ENCODE results near the gene AAK1.

The AAK1 gene

DNA sequence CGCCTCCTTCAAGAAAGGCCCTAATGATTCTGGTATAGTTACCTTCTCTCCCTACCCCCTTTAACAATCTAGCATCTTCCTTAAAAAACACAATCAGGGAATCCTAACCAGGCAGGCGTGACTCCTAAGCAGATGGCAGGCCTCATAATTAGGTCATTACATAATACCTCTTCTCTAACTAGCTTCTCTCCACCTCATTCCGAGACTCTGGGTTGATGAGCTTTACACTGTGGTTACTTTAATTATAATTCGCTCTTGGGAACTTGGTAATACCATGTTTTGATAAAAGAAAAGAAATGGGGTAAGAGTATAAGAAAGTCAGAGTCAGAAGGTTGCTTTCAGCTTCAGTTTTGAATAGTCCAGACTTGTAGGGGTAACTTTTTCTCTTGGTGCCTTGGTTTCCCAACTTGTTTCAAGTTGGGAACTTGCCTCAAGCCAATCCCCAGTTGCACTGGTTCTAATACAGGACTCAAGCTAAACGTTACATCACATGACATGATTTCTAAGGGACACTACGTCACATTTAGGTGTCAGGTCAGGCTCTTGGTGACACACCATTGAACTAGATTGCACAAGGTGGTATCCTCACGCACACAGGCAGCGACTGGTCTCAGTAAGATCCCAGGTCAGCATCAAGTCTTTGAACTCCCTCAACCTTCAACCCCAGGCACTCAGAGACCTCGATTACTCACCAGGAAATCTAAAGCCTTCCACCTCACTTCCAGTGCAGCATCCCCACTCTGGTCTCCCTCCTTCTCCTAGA, 59.2 kb downstream of the AAK1 start:
- Histone ChIP-seq H3K4me3 (ENCODE audit: low read length) (no peak overlapping the region), H3K27ac (ENCODE audit: low read depth, low read length) (no peak overlapping the region), H3K9me2 (replicated peaks; ENCODE audit: control insufficient read depth, low read length) (no peaks in the 10 kb centered on the region), H3K79me2 (ENCODE audit: control insufficient read depth, low read length) (no peaks in the 10 kb centered on the region), H3K27me3 (ENCODE audit: control insufficient read depth, low read length) (peaks cover 16% of the 10 kb centered on the region), H3K4me1 (ENCODE audit: control insufficient read depth, low read length) (no peaks in the 10 kb centered on the region), H3K36me3 (ENCODE audit: control insufficient read depth, low read length) (no peaks in the 10 kb centered on the region), H4K20me1 (ENCODE audit: control insufficient read depth, insufficient read depth, low read depth, low read length) (no peaks in the 10 kb centered on the region), H3K4me2 (ENCODE audit: low read length) (no peak overlapping the region), H3K9me3 (ENCODE audit: control insufficient read depth, insufficient read depth, low read length) (no peaks in the 10 kb centered on the region), H3F3A (ENCODE audit: control insufficient read depth, insufficient read depth) (no peaks in the 10 kb centered on the region)
- TF ChIP-seq EZH2phosphoT487 (IDR thresholded peaks at IDR 0.05; ENCODE audit: borderline replicate concordance, low read length) = no peak
- TF ChIP-seq, protein P1, sequence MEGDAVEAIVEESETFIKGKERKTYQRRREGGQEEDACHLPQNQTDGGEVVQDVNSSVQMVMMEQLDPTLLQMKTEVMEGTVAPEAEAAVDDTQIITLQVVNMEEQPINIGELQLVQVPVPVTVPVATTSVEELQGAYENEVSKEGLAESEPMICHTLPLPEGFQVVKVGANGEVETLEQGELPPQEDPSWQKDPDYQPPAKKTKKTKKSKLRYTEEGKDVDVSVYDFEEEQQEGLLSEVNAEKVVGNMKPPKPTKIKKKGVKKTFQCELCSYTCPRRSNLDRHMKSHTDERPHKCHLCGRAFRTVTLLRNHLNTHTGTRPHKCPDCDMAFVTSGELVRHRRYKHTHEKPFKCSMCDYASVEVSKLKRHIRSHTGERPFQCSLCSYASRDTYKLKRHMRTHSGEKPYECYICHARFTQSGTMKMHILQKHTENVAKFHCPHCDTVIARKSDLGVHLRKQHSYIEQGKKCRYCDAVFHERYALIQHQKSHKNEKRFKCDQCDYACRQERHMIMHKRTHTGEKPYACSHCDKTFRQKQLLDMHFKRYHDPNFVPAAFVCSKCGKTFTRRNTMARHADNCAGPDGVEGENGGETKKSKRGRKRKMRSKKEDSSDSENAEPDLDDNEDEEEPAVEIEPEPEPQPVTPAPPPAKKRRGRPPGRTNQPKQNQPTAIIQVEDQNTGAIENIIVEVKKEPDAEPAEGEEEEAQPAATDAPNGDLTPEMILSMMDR (IDR thresholded peaks at IDR 0.05; ENCODE audit: low read depth, low read length, poor library complexity, severe bottlenecking) = no peak

DNA sequence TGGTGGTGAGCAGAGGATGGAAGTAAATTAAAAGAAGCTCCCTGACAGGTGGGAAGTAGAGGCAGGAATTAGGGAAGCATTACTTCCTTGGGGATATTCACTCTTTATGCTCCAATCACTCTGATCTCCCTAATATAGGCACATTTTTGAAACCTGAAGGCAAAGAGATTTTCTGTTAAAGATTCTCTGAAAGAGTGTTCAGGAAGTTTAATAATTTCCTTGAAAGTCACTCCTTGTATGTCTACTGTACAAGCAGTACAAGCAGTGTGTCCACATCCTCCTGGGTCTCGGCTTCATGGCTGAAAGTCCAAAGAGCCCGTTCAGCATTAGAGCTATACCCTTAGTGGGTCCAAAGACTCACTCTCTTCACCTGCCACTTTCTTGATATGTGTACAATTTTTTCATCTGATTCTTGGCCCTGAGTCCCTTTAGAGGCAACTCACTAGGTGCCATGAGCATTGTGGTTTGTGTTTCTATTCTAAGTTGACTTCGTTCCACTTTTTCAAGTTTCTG, 60.2 kb downstream of the AAK1 start:
- no peaks in the 10 kb centered on the region for H3K9me2 ChIP-seq (replicated peaks; ENCODE audit: control insufficient read depth, low read length)
- no peak overlapping the region for H3K27ac ChIP-seq (ENCODE audit: low read depth, low read length)
- no peaks in the 10 kb centered on the region for H3K9me3 ChIP-seq (ENCODE audit: control insufficient read depth, insufficient read depth, low read length)
- no peaks in the 10 kb centered on the region for H3K36me3 ChIP-seq (ENCODE audit: control insufficient read depth, low read length)
- TF ChIP-seq, protein P1 (IDR thresholded peaks at IDR 0.05; ENCODE audit: low read depth, low read length, poor library complexity, severe bottlenecking) = no peak
- TF ChIP-seq EZH2phosphoT487 (IDR thresholded peaks at IDR 0.05; ENCODE audit: borderline replicate concordance, low read length) = no peak
- H4K20me1 ChIP-seq (ENCODE audit: control insufficient read depth, insufficient read depth, low read depth, low read length) = no peaks in the 10 kb centered on the region
- H3K4me1 ChIP-seq (ENCODE audit: control insufficient read depth, low read length) = no peaks in the 10 kb centered on the region
- no peaks in the 10 kb centered on the region for H3K79me2 ChIP-seq (ENCODE audit: control insufficient read depth, low read length)
- H3K4me2 ChIP-seq (ENCODE audit: low read length) = no peak overlapping the region
- no peaks in the 10 kb centered on the region for H3F3A ChIP-seq (ENCODE audit: control insufficient read depth, insufficient read depth)
- no peak overlapping the region for H3K4me3 ChIP-seq (ENCODE audit: low read length)
- peaks cover 16% of the 10 kb centered on the region for H3K27me3 ChIP-seq (ENCODE audit: control insufficient read depth, low read length)

DNA sequence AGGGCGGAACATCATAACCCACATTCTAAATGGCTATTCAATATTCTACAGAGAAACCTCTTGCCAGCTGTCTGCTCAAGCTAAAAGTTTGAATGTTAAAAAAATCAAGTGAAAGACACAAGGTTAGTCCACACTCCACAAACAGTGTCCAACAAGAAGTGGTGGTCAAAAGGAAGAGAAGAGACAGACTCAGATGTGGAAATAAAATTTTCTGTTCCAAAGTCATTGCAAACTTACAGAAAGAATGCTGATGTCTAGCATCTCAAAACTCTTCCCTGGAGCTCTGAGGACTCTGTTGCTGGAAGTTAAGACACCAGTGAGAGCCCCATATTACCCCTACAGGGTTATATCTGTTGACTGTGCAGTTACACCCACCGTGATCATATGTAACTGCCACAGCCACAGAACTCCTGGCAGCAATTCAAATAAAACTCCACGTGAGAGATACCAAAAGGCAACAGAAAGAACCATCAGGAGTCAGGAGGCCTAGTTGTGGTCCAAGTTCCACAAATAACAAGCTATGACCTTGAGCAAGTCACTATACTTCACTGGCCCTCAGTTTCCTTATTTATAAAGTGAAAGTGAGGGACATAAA, 60.9 kb downstream of the AAK1 start:
- Histone ChIP-seq H3F3A (ENCODE audit: control insufficient read depth, insufficient read depth) (no peaks in the 10 kb centered on the region), H3K79me2 (ENCODE audit: control insufficient read depth, low read length) (no peaks in the 10 kb centered on the region), H3K9me3 (ENCODE audit: control insufficient read depth, insufficient read depth, low read length) (no peaks in the 10 kb centered on the region), H3K4me1 (ENCODE audit: control insufficient read depth, low read length) (no peaks in the 10 kb centered on the region), H3K4me3 (ENCODE audit: low read length) (no peak overlapping the region), H3K36me3 (ENCODE audit: control insufficient read depth, low read length) (no peaks in the 10 kb centered on the region), H3K27ac (ENCODE audit: low read depth, low read length) (no peak overlapping the region), H3K4me2 (ENCODE audit: low read length) (no peak overlapping the region), H3K9me2 (replicated peaks; ENCODE audit: control insufficient read depth, low read length) (no peaks in the 10 kb centered on the region), H4K20me1 (ENCODE audit: control insufficient read depth, insufficient read depth, low read depth, low read length) (no peaks in the 10 kb centered on the region), H3K27me3 (ENCODE audit: control insufficient read depth, low read length) (peaks cover 16% of the 10 kb centered on the region)
- no peak for TF ChIP-seq EZH2phosphoT487 (IDR thresholded peaks at IDR 0.05; ENCODE audit: borderline replicate concordance, low read length)
- TF ChIP-seq, protein P1 (IDR thresholded peaks at IDR 0.05; ENCODE audit: low read depth, low read length, poor library complexity, severe bottlenecking) = no peak

All from DOHH2 (cell line).